HEK293 (cell line): ENCODE measurements around the gene FLNC.

Experiments
- CTCF ChIA-PET: fragments of 350-600 bp; formaldehyde crosslinking; extraction: SDS; loops from one replicate; lab custom pipeline; 2021; ENCODE audit warnings: antibody characterized with exemption; lab: Yijun Ruan, JAX
- POLR2A ChIA-PET: fragments of 300-600 bp; formaldehyde crosslinking; extraction: SDS; loops from one replicate; lab custom pipeline; 2020; ENCODE audit warnings: antibody characterized with exemption, inconsistent platforms; lab: Yijun Ruan, JAX
- H3K27ac ChIP-seq: fragments of 200-500 bp; sonication (Bioruptor generic); 2 replicates; pipeline ENCODE4 v1.5.1; 2014; ENCODE audit warnings: low read depth, low read length, control low read depth, inconsistent platforms; ENCODE audit errors: extremely low read depth
- H3K36me3 ChIP-seq, 2 experiments: fragments of 200-500 bp in 1 of 2; sonication (Bioruptor generic) in 1 of 2; 1 replicate in 1 of 2; 2 replicates in 1 of 2; pipeline ENCODE4 v1.5.1; 2014 to 2017; ENCODE audit warnings: inconsistent platforms in 2 of 2, low read length in 2 of 2; ENCODE audit not compliant: control insufficient read depth in 2 of 2, insufficient read depth in 1 of 2
- H3K4me1 ChIP-seq: fragments of 200-500 bp; sonication (Bioruptor generic); 2 replicates; pipeline ENCODE4 v1.5.1; 2014; ENCODE audit warnings: mild to moderate bottlenecking, low read length, inconsistent platforms; ENCODE audit not compliant: control insufficient read depth, insufficient read depth
- H3K4me3 ChIP-seq: 2 replicates; pipeline ENCODE4 v1.5.1; 2011; ENCODE audit warnings: low read depth, mild to moderate bottlenecking, control low read depth, low read length, moderate library complexity
- H3K9me3 ChIP-seq: fragments of 200-500 bp; sonication (Bioruptor generic); 2 replicates; pipeline ENCODE4 v1.5.1; 2014; ENCODE audit warnings: low read depth, low read length, inconsistent platforms; ENCODE audit not compliant: control insufficient read depth, insufficient read depth
- AEBP2 ChIP-seq: fragments of 450-650 bp; formaldehyde crosslinking; IDR thresholded peaks from 2 replicates; pipeline ENCODE4 v1.5.1; 2016; ENCODE audit warnings: missing biosample characterization, missing genetic modification characterization, borderline replicate concordance
- GLI4 ChIP-seq: fragments of 450-650 bp; formaldehyde crosslinking; IDR thresholded peaks from 2 replicates; pipeline ENCODE4 v1.5.1; 2016; ENCODE audit warnings: missing biosample characterization, missing genetic modification characterization
- GLIS2 ChIP-seq: fragments of 450-650 bp; formaldehyde crosslinking; IDR thresholded peaks from 2 replicates; pipeline ENCODE4 v1.5.1; 2016; ENCODE audit warnings: missing biosample characterization, missing genetic modification characterization
- IKZF3 ChIP-seq: fragments of 450-650 bp; IDR thresholded peaks from 2 replicates; pipeline ENCODE4 v1.5.0; 2018; ENCODE audit warnings: missing biosample characterization, mild to moderate bottlenecking, missing genetic modification characterization, moderate library complexity
- KLF16 ChIP-seq: fragments of 450-650 bp; formaldehyde crosslinking; IDR thresholded peaks from 2 replicates; pipeline ENCODE4 v1.5.1; 2017; ENCODE audit warnings: missing biosample characterization, missing genetic modification characterization
- KLF9 ChIP-seq: fragments of 450-650 bp; formaldehyde crosslinking; IDR thresholded peaks from 2 replicates; pipeline ENCODE4 v1.5.1; 2016; ENCODE audit warnings: missing biosample characterization, missing genetic modification characterization, low read depth
- PATZ1 ChIP-seq: fragments of 450-650 bp; formaldehyde crosslinking; IDR thresholded peaks from 2 replicates; pipeline ENCODE4 v1.5.1; 2016; ENCODE audit warnings: missing biosample characterization, missing genetic modification characterization
- SCRT1 ChIP-seq: fragments of 450-650 bp; formaldehyde crosslinking; IDR thresholded peaks from 2 replicates; pipeline ENCODE4 v1.5.1; 2016; ENCODE audit warnings: missing biosample characterization, missing genetic modification characterization, borderline replicate concordance
- TCF7L2 ChIP-seq: IDR thresholded peaks from 2 replicates; pipeline ENCODE4 v1.6.1; 2011; ENCODE audit warnings: low read depth, mild to moderate bottlenecking, inconsistent platforms, low read length, moderate library complexity, borderline replicate concordance
- TRIM28 ChIP-seq: IDR thresholded peaks from 2 replicates; pipeline ENCODE4 v1.6.1; 2011; ENCODE audit warnings: low read length, control low read depth, borderline replicate concordance
- YY1 ChIP-seq: fragments of 450-650 bp; formaldehyde crosslinking; IDR thresholded peaks from 2 replicates; pipeline ENCODE4 v1.5.1; 2018; ENCODE audit warnings: missing biosample characterization, missing genetic modification characterization
- ZBTB17 ChIP-seq: fragments of 450-650 bp; formaldehyde crosslinking; IDR thresholded peaks from 2 replicates; pipeline ENCODE4 v1.5.1; 2016; ENCODE audit warnings: missing biosample characterization, missing genetic modification characterization
- ZNF10 ChIP-seq: fragments of 450-650 bp; formaldehyde crosslinking; IDR thresholded peaks from 2 replicates; pipeline ENCODE4 v1.5.1; 2017; ENCODE audit warnings: missing biosample characterization, missing genetic modification characterization
- ZNF114 ChIP-seq: fragments of 450-650 bp; formaldehyde crosslinking; IDR thresholded peaks from 2 replicates; pipeline ENCODE4 v1.5.0; 2017; ENCODE audit warnings: missing biosample characterization, missing genetic modification characterization
- ZNF133 ChIP-seq: fragments of 450-650 bp; formaldehyde crosslinking; IDR thresholded peaks from 2 replicates; pipeline ENCODE4 v1.5.1; 2016; ENCODE audit warnings: missing biosample characterization, missing genetic modification characterization
- ZNF146 ChIP-seq: fragments of 450-650 bp; formaldehyde crosslinking; IDR thresholded peaks from 2 replicates; pipeline ENCODE4 v1.5.1; 2016; ENCODE audit warnings: missing biosample characterization, missing genetic modification characterization
- ZNF2 ChIP-seq: fragments of 450-650 bp; formaldehyde crosslinking; IDR thresholded peaks from 2 replicates; pipeline ENCODE4 v1.5.1; 2016; ENCODE audit warnings: missing biosample characterization, missing genetic modification characterization
- ZNF335 ChIP-seq: fragments of 450-650 bp; formaldehyde crosslinking; conservative IDR thresholded peaks from 2 replicates; pipeline ENCODE4 v1.5.1; 2016; ENCODE audit warnings: missing biosample characterization, missing genetic modification characterization
- ZNF394 ChIP-seq: fragments of 450-650 bp; formaldehyde crosslinking; IDR thresholded peaks from 2 replicates; pipeline ENCODE4 v1.5.1; 2016; ENCODE audit warnings: missing biosample characterization, missing genetic modification characterization, mild to moderate bottlenecking, moderate library complexity, borderline replicate concordance
- ZNF530 ChIP-seq: fragments of 450-650 bp; formaldehyde crosslinking; IDR thresholded peaks from 2 replicates; pipeline ENCODE4 v1.5.1; 2016; ENCODE audit warnings: low read depth, missing biosample characterization, missing genetic modification characterization
- ZNF585B ChIP-seq: fragments of 450-650 bp; formaldehyde crosslinking; IDR thresholded peaks from 2 replicates; pipeline ENCODE4 v1.5.1; 2016; ENCODE audit warnings: missing biosample characterization, missing genetic modification characterization
- ZNF600 ChIP-seq: fragments of 450-650 bp; formaldehyde crosslinking; IDR thresholded peaks from 2 replicates; pipeline ENCODE4 v1.5.1; 2016; ENCODE audit warnings: missing biosample characterization, missing genetic modification characterization
- ZSCAN16 ChIP-seq: fragments of 450-650 bp; formaldehyde crosslinking; IDR thresholded peaks from 2 replicates; pipeline ENCODE4 v1.5.1; 2016; ENCODE audit warnings: missing biosample characterization, missing genetic modification characterization
- ZXDB ChIP-seq: fragments of 450-650 bp; formaldehyde crosslinking; IDR thresholded peaks from 2 replicates; pipeline ENCODE4 v1.5.1; 2016; ENCODE audit warnings: missing biosample characterization, missing genetic modification characterization
- TF ChIP-seq, protein P1 (sequence below): fragments of 450-650 bp; formaldehyde crosslinking; IDR thresholded peaks from 2 replicates; pipeline ENCODE4 v1.5.1; 2016; ENCODE audit warnings: missing biosample characterization, missing genetic modification characterization

Gene FLNC

GRCh38 chr7:128788446-128789412 is 41.5 kb upstream of the FLNC start:
- peaks cover 2% of the 10 kb centered on the region; the same call in 1 of the 2 replicates for H3K4me1 ChIP-seq
- ChIA-PET CTCF (interaction anchor here (0.6 kb wide), 2 partner anchors 90 to 165 kb away, joined by 3 read pairs; no protein-coding TSS in a partner anchor), POLR2A (no interaction called here)
- no peak overlapping the region for H3K4me3 ChIP-seq
- H3K36me3 ChIP-seq: no peaks in the 10 kb centered on the region
- H3K9me3 ChIP-seq: no peaks in the 10 kb centered on the region
- no peak overlapping the region for H3K27ac ChIP-seq
- TF ChIP-seq ZBTB17 (tag by site-specific recombination) (0 out of 2 replicates have a peak, but pooled peaks have one; percentile 13), GLI4 (tag by site-specific recombination) (no peak), ZNF133 (tag by site-specific recombination) (no peak), ZNF10 (tag by site-specific recombination) (no peak), SCRT1 (tag by site-specific recombination) (no peak), ZNF146 (tag by site-specific recombination) (no peak)

DNA sequence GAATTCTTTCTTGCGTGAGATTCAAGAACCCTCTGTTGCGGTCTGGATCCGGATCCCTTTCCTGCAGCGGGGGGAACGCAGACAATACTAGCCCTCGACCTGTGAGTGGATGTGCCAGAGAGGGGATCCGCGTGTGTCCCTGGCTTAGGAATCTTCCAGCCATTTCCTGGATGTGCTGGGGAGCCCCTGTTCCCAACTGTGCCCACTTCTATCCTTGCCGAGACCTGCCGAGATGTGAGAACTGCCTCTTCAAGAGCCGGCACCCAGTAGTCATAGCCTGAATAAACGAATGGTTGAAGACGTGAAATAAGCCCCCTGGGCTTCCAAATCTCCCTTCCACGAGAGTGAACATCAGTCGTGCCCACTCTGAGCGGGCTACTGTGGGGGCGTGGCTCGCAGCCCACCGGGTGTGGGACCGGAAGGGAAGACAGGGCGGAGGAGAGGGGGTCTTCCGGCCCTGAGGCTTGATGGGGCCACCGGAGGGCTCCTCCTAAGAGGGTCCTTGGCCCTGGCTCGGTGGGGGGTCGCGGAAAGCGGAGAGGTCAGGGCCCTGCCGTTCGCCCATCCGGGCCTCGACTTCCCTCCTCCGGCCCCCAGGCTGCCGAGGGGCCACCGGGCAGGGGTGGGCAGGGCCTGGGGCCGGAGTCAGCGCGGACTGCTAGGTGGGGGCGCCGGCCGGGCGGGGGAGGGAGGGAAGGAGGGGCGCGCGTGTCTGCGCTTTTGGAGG is 39.7 kb upstream of the FLNC start:
- Histone ChIP-seq H3K36me3 (peaks cover 0 to 10% of the 10 kb centered on the region in 2 experiments; a peak in 2 of 3 replicates), H3K9me3 (no peaks in the 10 kb centered on the region), H3K4me3 (peak overlapping the region; percentile 79), H3K4me1 (peaks cover 2% of the 10 kb centered on the region; the same call in 1 of the 2 replicates), H3K27ac (peak overlapping the region; percentile 47; the same call in 1 of the 2 replicates)
- ChIA-PET CTCF (interaction anchor here (1.1 kb wide), 1 partner anchor 93 kb away, joined by 3 read pairs; no protein-coding TSS in a partner anchor), POLR2A (interaction anchor here (1.0 to 1.9 kb wide), 6 partner anchors 8 to 72 kb away, joined by 3 to 7 read pairs (median 4); partner anchors contain the start of genes ATP6V1F and CALU)
- 0 out of 2 replicates have a peak, but pooled peaks have one; percentile 30 for TF ChIP-seq ZNF600
- 0 out of 2 replicates have a peak, but pooled peaks have one; percentile 16 for TF ChIP-seq PATZ1 (tag by site-specific recombination)
- 0 out of 2 replicates have a peak, but pooled peaks have one; percentile 11 for TF ChIP-seq KLF9 (tag by site-specific recombination)
- no peak for TF ChIP-seq TRIM28
- no peak for TF ChIP-seq YY1 (tag by site-specific recombination)
- no peak for TF ChIP-seq ZNF394
- TF ChIP-seq GLIS2 (tag by site-specific recombination): 0 out of 2 replicates have a peak, but pooled peaks have one; percentile 35
- no peak for TF ChIP-seq ZNF114 (tag by site-specific recombination)
- TF ChIP-seq, protein P1, sequence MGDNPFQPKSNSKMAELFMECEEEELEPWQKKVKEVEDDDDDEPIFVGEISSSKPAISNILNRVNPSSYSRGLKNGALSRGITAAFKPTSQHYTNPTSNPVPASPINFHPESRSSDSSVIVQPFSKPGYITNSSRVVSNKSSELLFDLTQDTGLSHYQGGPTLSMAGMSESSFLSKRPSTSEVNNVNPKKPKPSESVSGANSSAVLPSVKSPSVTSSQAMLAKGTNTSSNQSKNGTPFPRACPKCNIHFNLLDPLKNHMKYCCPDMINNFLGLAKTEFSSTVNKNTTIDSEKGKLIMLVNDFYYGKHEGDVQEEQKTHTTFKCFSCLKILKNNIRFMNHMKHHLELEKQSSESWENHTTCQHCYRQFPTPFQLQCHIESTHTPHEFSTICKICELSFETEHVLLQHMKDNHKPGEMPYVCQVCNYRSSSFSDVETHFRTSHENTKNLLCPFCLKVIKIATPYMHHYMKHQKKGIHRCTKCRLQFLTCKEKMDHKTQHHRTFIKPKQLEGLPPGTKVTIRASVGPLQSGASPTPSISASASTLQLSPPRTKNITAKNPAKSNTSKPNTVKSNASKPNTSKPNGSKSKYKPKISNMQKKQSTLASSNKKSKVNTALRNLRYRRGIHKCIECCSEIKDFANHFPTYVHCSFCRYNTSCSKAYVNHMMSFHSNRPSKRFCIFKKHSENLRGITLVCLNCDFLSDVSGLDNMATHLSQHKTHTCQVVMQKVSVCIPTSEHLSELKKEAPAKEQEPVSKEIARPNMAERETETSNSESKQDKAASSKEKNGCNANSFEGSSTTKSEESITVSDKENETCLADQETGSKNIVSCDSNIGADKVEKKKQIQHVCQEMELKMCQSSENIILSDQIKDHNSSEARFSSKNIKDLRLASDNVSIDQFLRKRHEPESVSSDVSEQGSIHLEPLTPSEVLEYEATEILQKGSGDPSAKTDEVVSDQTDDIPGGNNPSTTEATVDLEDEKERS: no peak
- no peak for TF ChIP-seq ZNF530 (tag by site-specific recombination)
- no peak for TF ChIP-seq ZNF2 (tag by site-specific recombination)
- TF ChIP-seq ZNF335: 0 out of 2 replicates have a peak, but pooled peaks have one; percentile 28
- no peak for TF ChIP-seq ZXDB (tag by site-specific recombination)
- no peak for TF ChIP-seq IKZF3 (tag by site-specific recombination)
- no peak for TF ChIP-seq AEBP2
- TF ChIP-seq ZNF585B (tag by site-specific recombination): no peak
- TF ChIP-seq KLF16 (tag by site-specific recombination): no peak
- no peak for TF ChIP-seq TCF7L2
- TF ChIP-seq ZSCAN16 (tag by site-specific recombination): no peak
